RWPE2 (cell line): ENCODE data around the gene PLCXD3.

Experiments used
- ATAC-seq: fragments of 200-7000 bp; cut with Tn5 transposase; 3 replicates; pipeline ENCODE4 v1.9.1; 2021; ENCODE audit warnings: low read depth
- DNase-seq: peaks from one replicate; pipeline ENCODE4 v3.0.0-alpha.2; 2020; ENCODE audit warnings: low spot score
- H3K27ac ChIP-seq: fragments of 450-650 bp; 2 replicates; pipeline ENCODE4 v1.5.1; 2017; ENCODE audit warnings: mild to moderate bottlenecking; ENCODE audit not compliant: poor library complexity, severe bottlenecking
- H3K27me3 ChIP-seq: fragments of 250-450 bp; sonication (Bioruptor Pico); 2 replicates; pipeline ENCODE4 v1.5.1; 2021; ENCODE audit warnings: mild to moderate bottlenecking, moderate library complexity; ENCODE audit not compliant: insufficient read depth, poor library complexity, severe bottlenecking
- H3K36me3 ChIP-seq: fragments of 250-450 bp; sonication (Bioruptor Pico); 2 replicates; pipeline ENCODE4 v1.5.1; 2020; ENCODE audit warnings: low read depth, mild to moderate bottlenecking, moderate library complexity
- H3K4me1 ChIP-seq: fragments of 250-450 bp; sonication (Bioruptor Pico); 2 replicates; pipeline ENCODE4 v1.5.1; 2021; ENCODE audit warnings: mild to moderate bottlenecking, moderate library complexity; ENCODE audit not compliant: insufficient read depth, poor library complexity, severe bottlenecking
- H3K4me3 ChIP-seq: fragments of 250-450 bp; sonication (Bioruptor Pico); 2 replicates; pipeline ENCODE4 v1.5.1; 2021; ENCODE audit warnings: mild to moderate bottlenecking, moderate library complexity; ENCODE audit not compliant: severe bottlenecking
- H3K9me3 ChIP-seq: fragments of 250-450 bp; sonication (Bioruptor Pico); 2 replicates; pipeline ENCODE4 v1.5.1; 2021; ENCODE audit warnings: mild to moderate bottlenecking, moderate library complexity; ENCODE audit not compliant: severe bottlenecking
- CTCF ChIP-seq: fragments of 450-650 bp; IDR thresholded peaks from one replicate; pipeline ENCODE4 v1.5.1; 2017; ENCODE audit warnings: mild to moderate bottlenecking, moderate library complexity; ENCODE audit not compliant: poor library complexity, severe bottlenecking

The PLCXD3 gene

GRCh38 chr5:41524174-41524573 is 13.8 kb upstream of the PLCXD3 start:
- no peak overlapping the region for H3K4me3 ChIP-seq
- H3K4me1 ChIP-seq: peaks cover 11% of the 10 kb centered on the region
- DNase-seq (no peak), ATAC-seq (no peak)
- no peak overlapping the region for H3K27ac ChIP-seq
- H3K27me3 ChIP-seq: peaks cover 6% of the 10 kb centered on the region
- peaks cover 4% of the 10 kb centered on the region for H3K9me3 ChIP-seq
- TF ChIP-seq CTCF: peak; percentile 20
- no peaks in the 10 kb centered on the region for H3K36me3 ChIP-seq

GRCh38 chr5:41522193-41522786 is 11.9 kb upstream of the PLCXD3 start:
- Histone ChIP-seq H3K27ac (no peak overlapping the region), H3K36me3 (no peaks in the 10 kb centered on the region), H3K4me1 (peaks cover 7% of the 10 kb centered on the region), H3K4me3 (no peak overlapping the region), H3K27me3 (peaks cover 6% of the 10 kb centered on the region), H3K9me3 (no peaks in the 10 kb centered on the region)
- ATAC-seq (no peak), DNase-seq (no peak)
- TF ChIP-seq CTCF: no peak

- TF ChIP-seq CTCF: peak; percentile 44
- Histone ChIP-seq H3K27ac (no peak overlapping the region), H3K27me3 (peaks cover 6% of the 10 kb centered on the region), H3K4me3 (no peak overlapping the region), H3K4me1 (no peaks in the 10 kb centered on the region), H3K36me3 (no peaks in the 10 kb centered on the region), H3K9me3 (no peaks in the 10 kb centered on the region)
- ATAC-seq: no peak
- DNase-seq: no peak
Observed at GRCh38 chr5:41519801-41520200, 9.4 kb upstream of the PLCXD3 start.

GRCh38 chr5:41517909-41518308 is 7.5 kb upstream of the PLCXD3 start:
- no peaks in the 10 kb centered on the region for H3K4me1 ChIP-seq
- no peaks in the 10 kb centered on the region for H3K36me3 ChIP-seq
- ATAC-seq: no peak
- no peak overlapping the region for H3K27ac ChIP-seq
- H3K9me3 ChIP-seq: no peaks in the 10 kb centered on the region
- DNase-seq: no peak
- no peak for TF ChIP-seq CTCF
- no peak overlapping the region for H3K4me3 ChIP-seq
- peaks cover 7% of the 10 kb centered on the region for H3K27me3 ChIP-seq

GRCh38 chr5:41511241-41511640 is 840 bp upstream of the PLCXD3 start:
- TF ChIP-seq CTCF: no peak

More at GRCh38 chr5:41511241-41511640, 840 bp upstream of the PLCXD3 start:
- peaks cover 64% of the 10 kb centered on the region for H3K27me3 ChIP-seq
- DNase-seq (no peak), ATAC-seq (no peak)
- H3K4me1 ChIP-seq: no peaks in the 10 kb centered on the region
- no peak overlapping the region for H3K27ac ChIP-seq
- H3K36me3 ChIP-seq: no peaks in the 10 kb centered on the region
- no peaks in the 10 kb centered on the region for H3K9me3 ChIP-seq
- no peak overlapping the region for H3K4me3 ChIP-seq
